ENCODE data around the gene SLC22A5.

GRCh38 chr5:132335402-132335801 lies 34.1 kb upstream of the SLC22A5 start:
- TF ChIP-seq, protein P1, sequence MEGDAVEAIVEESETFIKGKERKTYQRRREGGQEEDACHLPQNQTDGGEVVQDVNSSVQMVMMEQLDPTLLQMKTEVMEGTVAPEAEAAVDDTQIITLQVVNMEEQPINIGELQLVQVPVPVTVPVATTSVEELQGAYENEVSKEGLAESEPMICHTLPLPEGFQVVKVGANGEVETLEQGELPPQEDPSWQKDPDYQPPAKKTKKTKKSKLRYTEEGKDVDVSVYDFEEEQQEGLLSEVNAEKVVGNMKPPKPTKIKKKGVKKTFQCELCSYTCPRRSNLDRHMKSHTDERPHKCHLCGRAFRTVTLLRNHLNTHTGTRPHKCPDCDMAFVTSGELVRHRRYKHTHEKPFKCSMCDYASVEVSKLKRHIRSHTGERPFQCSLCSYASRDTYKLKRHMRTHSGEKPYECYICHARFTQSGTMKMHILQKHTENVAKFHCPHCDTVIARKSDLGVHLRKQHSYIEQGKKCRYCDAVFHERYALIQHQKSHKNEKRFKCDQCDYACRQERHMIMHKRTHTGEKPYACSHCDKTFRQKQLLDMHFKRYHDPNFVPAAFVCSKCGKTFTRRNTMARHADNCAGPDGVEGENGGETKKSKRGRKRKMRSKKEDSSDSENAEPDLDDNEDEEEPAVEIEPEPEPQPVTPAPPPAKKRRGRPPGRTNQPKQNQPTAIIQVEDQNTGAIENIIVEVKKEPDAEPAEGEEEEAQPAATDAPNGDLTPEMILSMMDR (IDR thresholded peaks at IDR 0.05): no peak
- no peak for TF ChIP-seq POLR2A (IDR thresholded peaks at IDR 0.05)

All from Peyer's patch (tissue), 4 donors.